Upper lobe of right lung (tissue), 1 donor: ENCODE measurements around the gene UBC. TPM values are rescaled to one million over a fixed set of nuclear protein-coding genes. Genes with fewer than 3 reads are reported as not detected.

Experiments
- ATAC-seq: fragments of 200-7000 bp; cut with Tn5 transposase; one replicate; pipeline ENCODE4 v1.9.1; 2020; ENCODE audit warnings: mild to moderate bottlenecking, moderate library complexity
- DNase-seq: peaks from one replicate; pipeline ENCODE4 v3.0.0-alpha.2; 2020
- H3K27ac ChIP-seq: fragments of 200-600 bp; one replicate; pipeline ENCODE4 v1.8.0; 2022
- H3K27me3 ChIP-seq: fragments of 200-600 bp; one replicate; pipeline ENCODE4 v1.8.0; 2022; ENCODE audit warnings: mild to moderate bottlenecking
- H3K36me3 ChIP-seq: fragments of 200-600 bp; one replicate; pipeline ENCODE4 v1.8.0; 2022
- H3K4me1 ChIP-seq: fragments of 200-600 bp; one replicate; pipeline ENCODE4 v1.8.0; 2022
- H3K4me3 ChIP-seq: fragments of 200-600 bp; one replicate; pipeline ENCODE4 v1.8.0; 2022; ENCODE audit warnings: mild to moderate bottlenecking
- H3K9me3 ChIP-seq: fragments of 200-600 bp; one replicate; pipeline ENCODE4 v1.8.0; 2022
- intact Hi-C: fragments of 100-400 bp; cut with DNase I; formaldehyde crosslinking; loops from one replicate; pipeline ENCODE4 v1.11.0; 2022
- total RNA-seq: library from RNA; stranded (reverse); fragmentation: NEBNext Ultra II Directional; extraction: Animal tissue kit (Norgen Biotek cat#: 25700); gene quantifications from one replicate; pipeline ENCODE4 v1.2.1, GENCODE V29; 2021
- TF ChIP-seq, protein P1 (sequence below): fragments of 200-600 bp; IDR thresholded peaks from one replicate; pipeline ENCODE4 v1.8.0; 2022; ENCODE audit warnings: antibody characterized with exemption
- donor health status: DM: no; HTN: yes; CAD: no; lungs with severe emphysema.

The UBC gene
- total RNA-seq, 1 donor from 2014 or later = 1,107 TPM

DNA sequence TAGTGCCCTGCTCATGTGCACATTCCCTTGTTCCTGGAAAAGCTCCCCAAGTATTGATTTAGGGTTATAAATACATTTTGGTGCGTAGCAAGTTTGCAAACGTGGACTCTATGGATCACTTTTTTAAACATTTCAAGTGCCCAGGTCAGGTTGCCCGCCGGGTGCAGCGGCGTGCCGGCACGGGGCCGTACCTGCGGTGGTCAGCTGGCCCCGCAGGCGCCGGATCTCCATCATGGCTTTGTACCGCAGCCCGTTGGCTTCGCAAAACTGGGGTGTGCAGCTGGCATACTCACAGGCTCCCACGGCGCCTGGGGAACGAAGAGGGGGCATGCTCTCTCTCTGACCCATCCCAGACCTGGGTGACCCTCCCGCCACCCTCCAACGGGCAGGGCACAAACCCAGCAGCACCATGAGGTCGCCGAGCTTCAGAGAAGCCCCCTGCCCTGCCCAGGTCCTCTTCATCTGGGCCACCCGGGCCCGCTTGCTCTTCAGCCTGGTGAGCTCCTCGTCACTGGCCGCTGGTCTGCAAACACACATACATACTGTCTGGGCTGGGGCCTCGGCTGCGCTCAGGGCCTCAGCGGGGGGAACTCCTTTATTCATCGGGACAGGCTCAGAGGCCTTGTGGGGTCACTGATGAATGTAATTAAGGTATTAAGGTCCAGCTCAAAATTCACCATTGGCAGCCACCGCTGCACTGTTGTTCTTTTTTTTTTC is 39.4 kb upstream of the UBC start:
- DNase-seq = no peak
- TF ChIP-seq, protein P1, sequence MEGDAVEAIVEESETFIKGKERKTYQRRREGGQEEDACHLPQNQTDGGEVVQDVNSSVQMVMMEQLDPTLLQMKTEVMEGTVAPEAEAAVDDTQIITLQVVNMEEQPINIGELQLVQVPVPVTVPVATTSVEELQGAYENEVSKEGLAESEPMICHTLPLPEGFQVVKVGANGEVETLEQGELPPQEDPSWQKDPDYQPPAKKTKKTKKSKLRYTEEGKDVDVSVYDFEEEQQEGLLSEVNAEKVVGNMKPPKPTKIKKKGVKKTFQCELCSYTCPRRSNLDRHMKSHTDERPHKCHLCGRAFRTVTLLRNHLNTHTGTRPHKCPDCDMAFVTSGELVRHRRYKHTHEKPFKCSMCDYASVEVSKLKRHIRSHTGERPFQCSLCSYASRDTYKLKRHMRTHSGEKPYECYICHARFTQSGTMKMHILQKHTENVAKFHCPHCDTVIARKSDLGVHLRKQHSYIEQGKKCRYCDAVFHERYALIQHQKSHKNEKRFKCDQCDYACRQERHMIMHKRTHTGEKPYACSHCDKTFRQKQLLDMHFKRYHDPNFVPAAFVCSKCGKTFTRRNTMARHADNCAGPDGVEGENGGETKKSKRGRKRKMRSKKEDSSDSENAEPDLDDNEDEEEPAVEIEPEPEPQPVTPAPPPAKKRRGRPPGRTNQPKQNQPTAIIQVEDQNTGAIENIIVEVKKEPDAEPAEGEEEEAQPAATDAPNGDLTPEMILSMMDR = no peak
- peaks cover 81% of the 10 kb centered on the region for H3K36me3 ChIP-seq
- H3K9me3 ChIP-seq = no peaks in the 10 kb centered on the region
- H3K4me3 ChIP-seq = no peak overlapping the region
- intact Hi-C loops = no loop called here
- no peaks in the 10 kb centered on the region for H3K27me3 ChIP-seq
- no peak overlapping the region for H3K27ac ChIP-seq
- no peaks in the 10 kb centered on the region for H3K4me1 ChIP-seq
- ATAC-seq = no peak

DNA sequence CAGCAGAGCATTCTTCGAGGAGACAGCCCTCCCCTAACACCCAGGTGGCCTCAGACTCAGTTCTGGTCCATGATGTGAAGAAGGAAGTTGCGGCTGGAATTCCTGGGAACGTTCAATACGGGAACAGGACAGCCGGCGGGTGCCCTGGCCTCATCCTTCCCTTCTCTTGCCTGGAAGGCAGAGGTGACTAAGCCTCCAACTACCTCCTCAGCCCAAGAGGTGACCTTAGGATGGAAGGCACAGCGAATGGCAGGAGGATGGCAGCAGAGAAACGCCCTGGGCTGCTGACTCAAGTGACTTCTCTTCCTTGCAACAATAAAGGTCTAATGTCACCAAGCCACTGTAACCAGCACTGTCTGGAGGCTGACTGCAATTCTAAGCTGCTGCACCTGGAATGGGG is 38.4 kb upstream of the UBC start:
- no peak for ATAC-seq
- TF ChIP-seq, protein P1 = no peak
- no peak for DNase-seq
- Histone ChIP-seq H3K36me3 (peaks cover 87% of the 10 kb centered on the region), H3K9me3 (no peaks in the 10 kb centered on the region), H3K27ac (no peak overlapping the region), H3K4me1 (no peaks in the 10 kb centered on the region), H3K27me3 (no peaks in the 10 kb centered on the region), H3K4me3 (no peak overlapping the region)
- intact Hi-C loops = no loop called here

DNA sequence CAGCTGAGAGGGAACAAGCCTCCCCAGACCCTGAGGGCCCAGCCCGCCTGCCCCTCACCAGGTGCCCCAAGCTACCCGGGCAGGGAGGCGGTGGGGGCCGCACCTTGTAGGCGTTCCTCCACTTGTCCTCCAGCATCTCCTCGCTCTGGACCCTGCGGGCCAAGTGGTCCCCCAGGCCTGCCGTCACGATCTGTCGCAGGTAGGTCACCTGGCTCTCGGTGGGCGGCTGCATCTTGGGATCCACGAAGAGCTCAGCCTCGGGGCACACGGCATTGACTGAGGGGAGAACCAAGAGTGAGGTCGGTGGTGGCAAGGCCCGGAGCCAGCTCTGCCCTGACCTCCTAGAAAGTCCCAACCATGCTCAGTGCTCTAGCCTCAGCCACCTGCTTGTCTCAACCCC is 37.8 kb upstream of the UBC start:
- H3K4me3 ChIP-seq = no peak overlapping the region
- H3K27ac ChIP-seq = no peak overlapping the region
- DNase-seq (no peak), ATAC-seq (no peak)
- intact Hi-C loops = no loop called here
- H3K9me3 ChIP-seq = no peaks in the 10 kb centered on the region
- H3K27me3 ChIP-seq = no peaks in the 10 kb centered on the region
- peaks cover 87% of the 10 kb centered on the region for H3K36me3 ChIP-seq
- H3K4me1 ChIP-seq = no peaks in the 10 kb centered on the region
- TF ChIP-seq, protein P1 = no peak

DNA sequence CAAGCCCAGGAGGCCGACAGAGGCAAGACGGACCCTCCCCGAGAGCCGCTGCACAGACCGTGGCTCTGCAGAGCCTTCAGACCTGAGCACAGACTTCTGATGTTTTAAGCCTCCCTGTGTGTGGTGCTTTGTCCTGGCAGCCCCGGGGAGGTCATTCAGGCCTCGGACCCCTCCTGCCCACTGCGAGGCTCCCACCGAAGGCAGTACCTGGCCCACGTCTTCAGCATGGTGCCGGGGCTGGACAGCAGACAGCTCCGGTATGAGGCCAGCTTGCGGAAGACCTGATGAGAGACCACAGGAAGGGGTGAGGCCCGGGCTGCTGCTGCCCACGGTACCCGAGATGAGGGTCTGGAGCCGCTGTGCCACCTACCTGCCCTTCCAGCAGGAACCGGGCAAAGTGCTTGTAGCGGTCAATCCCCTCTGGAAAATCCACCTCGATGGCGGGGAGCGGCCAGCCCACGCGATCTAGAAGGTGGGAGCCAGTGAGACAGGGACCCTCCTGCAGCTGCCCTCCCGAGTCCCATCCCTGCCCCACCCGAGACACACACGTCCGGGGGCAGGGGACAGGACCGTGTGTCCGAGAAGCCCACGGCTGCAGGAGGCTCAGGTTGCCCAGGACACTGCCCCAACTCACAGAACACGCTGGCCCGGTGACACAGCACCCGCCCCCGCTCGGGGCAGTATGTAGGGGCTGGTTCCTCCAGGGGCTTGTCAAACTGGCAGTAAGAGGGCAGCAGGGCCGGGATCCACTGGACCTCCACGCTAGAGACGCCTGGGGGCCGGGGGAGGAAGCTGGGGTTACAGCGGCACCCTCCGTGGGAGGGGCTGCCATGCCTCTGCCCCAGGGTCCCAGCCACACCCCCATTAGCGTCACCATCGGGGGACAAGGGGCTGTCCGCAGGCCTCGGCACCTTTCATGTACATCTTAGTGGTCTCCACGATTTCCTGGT is 35.6 kb upstream of the UBC start:
- ATAC-seq (no peak), DNase-seq (no peak)
- H3K9me3 ChIP-seq = no peaks in the 10 kb centered on the region
- no peaks in the 10 kb centered on the region for H3K27me3 ChIP-seq
- no peak overlapping the region for H3K4me3 ChIP-seq
- no peaks in the 10 kb centered on the region for H3K4me1 ChIP-seq
- H3K36me3 ChIP-seq = peaks cover 75% of the 10 kb centered on the region
- intact Hi-C loops = no loop called here
- H3K27ac ChIP-seq = no peak overlapping the region
- TF ChIP-seq, protein P1 = no peak

DNA sequence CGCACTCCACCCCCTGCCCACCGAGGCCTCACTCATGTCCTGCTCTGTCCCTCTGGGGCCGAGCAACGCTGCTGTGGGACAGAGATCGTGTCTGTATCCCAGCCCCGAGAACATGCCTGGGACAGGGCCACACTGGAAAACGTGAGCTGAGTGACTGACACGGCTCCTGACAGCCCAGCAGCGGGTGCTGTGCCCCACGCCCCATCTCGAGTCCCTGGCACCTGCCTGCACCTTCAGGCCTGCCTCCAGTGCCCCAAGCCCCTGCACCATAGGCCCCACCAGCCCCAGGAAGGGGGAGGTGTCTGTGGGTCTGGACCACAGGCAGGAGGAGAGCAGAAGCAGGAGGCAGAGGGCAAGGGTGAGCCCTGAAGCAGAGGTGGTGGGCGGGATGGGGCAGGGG is 34.6 kb upstream of the UBC start:
- ATAC-seq = no peak
- DNase-seq = no peak
- Histone ChIP-seq H3K4me1 (no peaks in the 10 kb centered on the region), H3K36me3 (peaks cover 65% of the 10 kb centered on the region), H3K27me3 (no peaks in the 10 kb centered on the region), H3K27ac (no peak overlapping the region), H3K4me3 (no peak overlapping the region), H3K9me3 (no peaks in the 10 kb centered on the region)
- intact Hi-C loops = no loop called here
- TF ChIP-seq, protein P1 = no peak
